Measurements from ENCODE around the gene PAX8. TPM values are rescaled to one million over a fixed set of nuclear protein-coding genes. Genes with fewer than 3 reads are reported as not detected.

Gene PAX8
- total and polyA plus RNA-seq, 2 donors (not counting 1 experiment from before 2014, with no cell fraction given) = 0.26 to 0.50 TPM

GRCh38 chr2:113223813-113224212 is 54.9 kb downstream of the PAX8 start:
- Histone ChIP-seq H2AFZ (ENCODE audit: low read length) (no peak overlapping the region), H3K36me3 (ENCODE audit: control insufficient read depth, insufficient read depth, low read length) (no peaks in the 10 kb centered on the region), H3K27me3 (ENCODE audit: control insufficient read depth, insufficient read depth, low read length) (peaks cover 2% of the 10 kb centered on the region), H4K20me1 (ENCODE audit: control insufficient read depth, extremely low read depth, insufficient read depth, low read length) (no peaks in the 10 kb centered on the region), H3K27ac (ENCODE audit: insufficient read depth, low read length) (no peak overlapping the region), H3K9me3 (ENCODE audit: control insufficient read depth, insufficient read depth, low read depth, low read length) (no peaks in the 10 kb centered on the region), H3K4me2 (ENCODE audit: extremely low read depth, insufficient read depth, low read length) (no peak overlapping the region), H3K4me1 (ENCODE audit: control insufficient read depth, extremely low read depth, insufficient read depth, low read length) (peaks cover 5% of the 10 kb centered on the region), H3K79me2 (ENCODE audit: control insufficient read depth, insufficient read depth, low read length) (no peaks in the 10 kb centered on the region), H3K4me3 (replicated peaks in 1 of 4; ENCODE audit: control extremely low read depth in 1 of 4, insufficient read depth in 1 of 4, low read depth in 3 of 4, low read length in 4 of 4) (no peak overlapping the region), H3K9ac (ENCODE audit: insufficient read depth, low read length) (no peak overlapping the region)
- TF ChIP-seq CTCF (conservative IDR thresholded peaks at IDR 0.05 in 1 of 2, IDR thresholded peaks at IDR 0.05 in 1 of 2; ENCODE audit: low read depth in 1 of 2, low read length in 2 of 2) (no peak), EZH2 (IDR thresholded peaks at IDR 0.05; ENCODE audit: low read length, missing control alignments) (no peak)
- no peak for DNase-seq (ENCODE audit: low read depth in 2 of 2)

- H3K9ac ChIP-seq (ENCODE audit: insufficient read depth, low read length) = no peak overlapping the region
- no peaks in the 10 kb centered on the region for H3K79me2 ChIP-seq (ENCODE audit: control insufficient read depth, insufficient read depth, low read length)
- H3K4me3 ChIP-seq (replicated peaks in 1 of 4; ENCODE audit: control extremely low read depth in 1 of 4, insufficient read depth in 1 of 4, low read depth in 3 of 4, low read length in 4 of 4) = no peak overlapping the region
- H3K4me2 ChIP-seq (ENCODE audit: extremely low read depth, insufficient read depth, low read length) = no peak overlapping the region
- no peak overlapping the region for H3K27ac ChIP-seq (ENCODE audit: insufficient read depth, low read length)
- H3K36me3 ChIP-seq (ENCODE audit: control insufficient read depth, insufficient read depth, low read length) = no peaks in the 10 kb centered on the region
- no peaks in the 10 kb centered on the region for H4K20me1 ChIP-seq (ENCODE audit: control insufficient read depth, extremely low read depth, insufficient read depth, low read length)
- peaks cover 12% of the 10 kb centered on the region for H3K4me1 ChIP-seq (ENCODE audit: control insufficient read depth, extremely low read depth, insufficient read depth, low read length)
- TF ChIP-seq CTCF (conservative IDR thresholded peaks at IDR 0.05 in 1 of 2, IDR thresholded peaks at IDR 0.05 in 1 of 2; ENCODE audit: low read depth in 1 of 2, low read length in 2 of 2) (no peak), EZH2 (IDR thresholded peaks at IDR 0.05; ENCODE audit: low read length, missing control alignments) (no peak)
- no peak overlapping the region for H2AFZ ChIP-seq (ENCODE audit: low read length)
- peaks cover 2% of the 10 kb centered on the region for H3K27me3 ChIP-seq (ENCODE audit: control insufficient read depth, insufficient read depth, low read length)
- H3K9me3 ChIP-seq (ENCODE audit: control insufficient read depth, insufficient read depth, low read depth, low read length) = no peaks in the 10 kb centered on the region
- DNase-seq (ENCODE audit: low read depth in 2 of 2) = no peak
These were observed 56.9 kb downstream of the PAX8 start for GRCh38 chr2:113221846-113222245.

GRCh38 chr2:113220970-113221708 is 57.6 kb downstream of the PAX8 start:
- H3K27ac ChIP-seq (ENCODE audit: insufficient read depth, low read length) = no peak overlapping the region
- H3K9me3 ChIP-seq (ENCODE audit: control insufficient read depth, insufficient read depth, low read depth, low read length) = no peaks in the 10 kb centered on the region
- H2AFZ ChIP-seq (ENCODE audit: low read length) = no peak overlapping the region
- no peak overlapping the region for H3K4me2 ChIP-seq (ENCODE audit: extremely low read depth, insufficient read depth, low read length)
- H3K36me3 ChIP-seq (ENCODE audit: control insufficient read depth, insufficient read depth, low read length) = no peaks in the 10 kb centered on the region
- no peaks in the 10 kb centered on the region for H4K20me1 ChIP-seq (ENCODE audit: control insufficient read depth, extremely low read depth, insufficient read depth, low read length)
- no peak for DNase-seq (ENCODE audit: low read depth in 2 of 2)
- H3K4me1 ChIP-seq (ENCODE audit: control insufficient read depth, extremely low read depth, insufficient read depth, low read length) = peaks cover 12% of the 10 kb centered on the region
- no peak overlapping the region for H3K4me3 ChIP-seq (replicated peaks in 1 of 4; ENCODE audit: control extremely low read depth in 1 of 4, insufficient read depth in 1 of 4, low read depth in 3 of 4, low read length in 4 of 4)
- TF ChIP-seq EZH2 (IDR thresholded peaks at IDR 0.05; ENCODE audit: low read length, missing control alignments) (no peak), CTCF (conservative IDR thresholded peaks at IDR 0.05 in 1 of 2, IDR thresholded peaks at IDR 0.05 in 1 of 2; ENCODE audit: low read depth in 1 of 2, low read length in 2 of 2) (no peak)
- H3K27me3 ChIP-seq (ENCODE audit: control insufficient read depth, insufficient read depth, low read length) = peaks cover 2% of the 10 kb centered on the region
- H3K79me2 ChIP-seq (ENCODE audit: control insufficient read depth, insufficient read depth, low read length) = no peaks in the 10 kb centered on the region
- no peak overlapping the region for H3K9ac ChIP-seq (ENCODE audit: insufficient read depth, low read length)
